GM21576 (cell line): ENCODE measurements around the gene NR2F6.
"Not testable (repeated sequence)": the region's sequence is repeated elsewhere in the genome, so short reads cannot be mapped to it uniquely, and the experiment has no call there.

Experiments
- ATAC-seq: cut with Tn5 transposase; IDR thresholded peaks from one replicate; pipeline ENCODE4 v1.9.1; 2021; ENCODE audit warnings: mild to moderate bottlenecking, moderate library complexity; ENCODE audit not compliant: unreplicated experiment

NR2F6 gene

GRCh38 chr19:17213334-17213733, 32.4 kb downstream of the NR2F6 start:
- ATAC-seq, result no peak

GRCh38 chr19:17211547-17212446, 33.9 kb downstream of the NR2F6 start:
- no peak for ATAC-seq

GRCh38 chr19:17210296-17210695, 35.4 kb downstream of the NR2F6 start:
- ATAC-seq, result no peak

- no peak for ATAC-seq
Measured at GRCh38 chr19:17209126-17210036, 36.3 kb downstream of the NR2F6 start.

- no peak for ATAC-seq
Measured at GRCh38 chr19:17206736-17207581, 38.8 kb downstream of the NR2F6 start.

- no peak for ATAC-seq
Measured at GRCh38 chr19:17205237-17206140, 40.2 kb downstream of the NR2F6 start.

- ATAC-seq, result no peak
Measured at GRCh38 chr19:17202713-17203112, 43.0 kb downstream of the NR2F6 start.

GRCh38 chr19:17202249-17202648, 43.5 kb downstream of the NR2F6 start:
- ATAC-seq, result no peak

GRCh38 chr19:17200408-17201079, 45.2 kb downstream of the NR2F6 start:
- ATAC-seq, result no peak

GRCh38 chr19:17197666-17198065, 48.1 kb downstream of the NR2F6 start:
- no peak for ATAC-seq

- ATAC-seq, result no peak
Measured at GRCh38 chr19:17196610-17197009, 49.1 kb downstream of the NR2F6 start.

GRCh38 chr19:17195106-17195505, 50.6 kb downstream of the NR2F6 start:
- ATAC-seq, result no peak

GRCh38 chr19:17194608-17195007, 51.1 kb downstream of the NR2F6 start:
- no peak for ATAC-seq

GRCh38 chr19:17192751-17193150, 53.0 kb downstream of the NR2F6 start:
- no peak for ATAC-seq

GRCh38 chr19:17191736-17192135, 54.0 kb downstream of the NR2F6 start:
- ATAC-seq, result not testable (repeated sequence)

- no peak for ATAC-seq
Measured at GRCh38 chr19:17185590-17185989, 60.1 kb downstream of the NR2F6 start.

- no peak for ATAC-seq
Measured at GRCh38 chr19:17184371-17184841, 61.3 kb downstream of the NR2F6 start.

- ATAC-seq, result no peak
Measured at GRCh38 chr19:17183858-17184321, 61.8 kb downstream of the NR2F6 start.

GRCh38 chr19:17183271-17183761, 62.4 kb downstream of the NR2F6 start:
- ATAC-seq, result no peak
